SK-MEL-5 (cell line): Measurements from ENCODE around the gene ZFP3. TPM values are rescaled to one million over a fixed set of nuclear protein-coding genes. Genes with fewer than 3 reads are reported as not detected.
"Not testable (repeated sequence)": the region's sequence is repeated elsewhere in the genome, so short reads cannot be mapped to it uniquely, and the experiment has no call there.

Experiments
- DNase-seq: peaks from one replicate; pipeline ENCODE4 v3.0.0-alpha.2; 2016; ENCODE audit warnings: low read depth, low spot score
- in situ Hi-C: cut with HindIII; loops from 2 replicates; pipeline ENCODE4 v1.10.0; 2016; ENCODE audit warnings: low sequenced_read_pairs, high pct_unique_total_duplicates, low pct_unique_long_range_greater_than_20kb
- polyA plus RNA-seq, 2 experiments: library from polyadenylated mRNA; depleted of rRNA; stranded (reverse); fragments of >200 nt; gene quantifications; 2 replicates each; pipeline ENCODE4 v1.2.3, GENCODE V29; 2015
- total RNA-seq: library from RNA; depleted of rRNA; stranded (reverse); fragments of >200 nt; shearing (Covaris generic); gene quantifications from 2 replicates; pipeline ENCODE4 v1.2.3, GENCODE V29; 2014; rRNA removed

The ZFP3 gene
- 0.19 TPM in 1 of 2 replicates, not detected in the other for total RNA-seq
- polyA plus RNA-seq (2015; cell fraction: cytosol; rRNA removed): 0.04 and 0.07 TPM in 2 replicates
- 0.19 and 0.45 TPM in 2 replicates for polyA plus RNA-seq (2015; cell fraction: nucleus; rRNA removed)

DNA sequence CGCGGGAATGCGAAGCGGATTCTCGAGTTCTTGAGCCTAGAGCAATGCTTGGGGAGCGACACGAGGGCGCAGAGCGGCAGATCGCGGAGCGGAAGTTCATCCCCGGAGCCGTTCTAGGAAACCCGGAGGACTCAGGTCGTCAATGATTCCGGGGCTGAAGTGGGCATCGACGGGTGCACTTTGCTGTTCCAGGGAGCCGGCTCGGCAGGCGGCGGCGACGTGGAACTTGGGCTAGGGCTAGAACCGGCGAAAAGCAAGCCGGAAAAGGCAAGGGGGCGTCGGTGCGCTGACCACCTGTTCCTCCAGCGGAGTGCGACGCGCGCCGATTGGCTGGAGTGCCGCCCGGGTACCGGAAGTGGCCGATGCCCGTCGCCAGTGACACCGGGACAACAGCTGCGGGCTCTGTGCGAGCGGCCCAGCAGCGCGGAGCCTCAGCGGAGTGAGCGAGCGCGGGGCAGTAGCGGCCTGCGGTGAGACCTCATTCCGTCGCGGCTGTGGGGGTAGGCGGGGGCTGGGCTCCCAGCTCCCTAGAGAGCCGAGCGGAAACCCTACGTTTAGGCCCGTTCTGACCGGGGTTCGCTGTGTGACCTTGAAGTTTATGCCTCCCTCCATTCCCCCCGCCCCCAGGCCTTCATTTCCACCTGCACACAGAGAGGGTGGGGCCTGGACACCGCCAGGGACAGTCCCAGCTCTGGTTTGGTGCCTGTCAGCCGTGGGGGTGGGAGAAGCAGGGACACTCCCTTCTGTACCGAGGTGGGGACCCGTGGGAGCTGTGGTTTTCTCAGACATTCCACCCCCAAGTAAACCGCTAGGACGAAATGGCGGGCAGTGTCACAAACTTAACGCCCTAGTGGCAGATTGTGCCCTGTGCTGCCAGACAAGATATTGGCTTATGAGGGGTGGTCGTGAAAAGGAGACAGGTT is at the start of gene ZFP3:
Gene ZFP3, plus strand, starts transcription at position 362 of the 923 bp plus-strand sequence. CDS start 13,038 bp downstream, outside the sequence.
- in situ Hi-C loops: no loop called here
- DNase-seq: no peak

DNA sequence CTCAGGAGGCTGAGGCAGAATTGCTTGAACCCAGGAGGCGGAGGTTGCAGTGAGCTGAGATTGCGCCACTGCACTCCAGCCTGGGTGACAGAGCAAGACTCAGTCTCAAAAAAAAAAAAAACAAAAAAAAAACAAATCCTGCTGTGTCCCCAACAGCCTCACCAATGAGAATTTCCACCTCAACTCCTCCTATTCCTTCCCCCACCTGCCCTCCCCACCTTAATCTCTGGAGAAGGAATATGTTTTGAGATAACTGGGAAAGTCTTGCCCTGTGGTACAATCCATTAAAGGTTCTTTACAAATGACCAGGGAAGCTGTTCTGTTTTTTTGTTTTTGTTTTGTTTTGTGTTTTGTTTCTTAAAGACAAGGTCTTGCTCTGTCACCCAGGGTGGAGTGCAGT is 48.1 kb upstream of the ZFP3 start:
- DNase-seq: not testable (repeated sequence)

GRCh38 chr17:5031365-5032082 is 46.7 kb upstream of the ZFP3 start:
- peak; percentile 84 for DNase-seq

More for the DNA sequence above, 48.1 kb upstream of the ZFP3 start:
- in situ Hi-C loops: not testable (repeated sequence)

DNA sequence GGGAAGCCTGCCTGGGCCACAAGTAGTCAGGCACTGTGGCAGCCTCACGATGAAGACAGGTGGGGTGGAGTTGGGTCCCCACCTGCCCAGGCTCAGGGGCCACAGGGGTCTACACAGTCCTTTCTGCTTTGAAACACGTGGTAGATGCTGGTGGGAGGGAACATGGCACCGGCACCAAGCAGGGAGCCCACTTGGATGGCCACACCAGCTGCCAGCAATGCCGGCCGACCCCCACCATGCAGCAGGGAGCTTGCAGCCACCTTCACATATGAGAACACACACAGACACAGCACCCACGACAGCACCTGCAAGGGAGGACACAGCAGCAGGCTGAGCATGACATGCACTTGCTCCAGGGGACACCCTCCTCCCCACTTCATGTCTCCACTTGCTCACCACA is 45.4 kb upstream of the ZFP3 start:
- in situ Hi-C loops: no loop called here
- no peak for DNase-seq

More at GRCh38 chr17:5031365-5032082, 46.7 kb upstream of the ZFP3 start:
- in situ Hi-C loops: no loop called here

DNA sequence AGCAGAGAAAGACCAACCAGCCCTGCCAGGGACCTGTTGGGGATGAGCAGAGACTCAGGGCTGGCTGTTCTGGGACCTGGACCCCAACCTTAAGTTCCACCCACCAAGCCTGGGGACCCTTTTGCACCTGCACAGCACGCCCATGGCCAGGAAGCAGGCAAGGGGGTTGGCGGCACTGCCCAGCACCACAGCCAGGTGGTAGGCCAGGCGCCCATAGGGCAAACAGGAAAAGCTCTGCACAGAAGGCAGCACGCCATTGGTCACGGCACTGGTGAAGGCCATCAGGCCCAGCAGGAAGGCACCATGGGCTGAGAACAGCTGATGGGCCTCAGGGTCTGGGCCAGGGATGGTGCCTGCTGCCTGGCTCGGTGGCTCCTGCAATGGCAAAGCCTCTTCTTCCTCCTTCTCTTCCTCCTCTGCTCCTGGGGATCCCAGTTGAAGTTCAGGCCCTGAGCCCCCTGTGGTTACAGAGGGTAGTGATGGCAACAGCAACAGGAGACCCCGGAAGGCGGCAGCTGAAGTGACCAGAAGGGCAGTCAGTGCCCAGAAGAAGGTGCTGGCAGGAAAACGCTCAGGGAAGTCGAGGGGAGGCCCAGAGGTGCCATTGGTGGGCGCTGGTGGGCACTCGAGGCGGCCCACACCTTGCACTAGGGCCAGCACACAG is 44.8 kb upstream of the ZFP3 start:
- no peak for DNase-seq
- in situ Hi-C loops: no loop called here

DNA sequence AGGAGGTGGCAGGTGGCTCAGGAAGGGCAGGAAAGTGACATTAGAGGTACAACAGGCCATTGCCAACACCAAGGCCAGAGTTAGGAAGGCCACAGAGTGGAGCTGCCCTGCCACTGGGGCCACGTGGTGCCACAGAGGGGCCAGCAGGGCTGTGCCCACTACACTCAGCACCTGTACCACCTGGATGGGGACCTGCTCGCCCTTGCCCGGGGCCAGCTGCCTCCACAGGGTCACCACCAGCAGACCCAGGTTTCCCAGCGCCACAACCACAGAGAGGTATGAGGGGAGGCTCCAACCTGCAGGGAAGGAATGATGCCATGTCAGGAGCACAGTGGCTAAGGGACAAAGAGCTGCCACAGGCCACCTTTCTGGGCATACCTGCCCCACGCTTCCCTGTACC is 44.2 kb upstream of the ZFP3 start:
- in situ Hi-C loops: no loop called here

DNA sequence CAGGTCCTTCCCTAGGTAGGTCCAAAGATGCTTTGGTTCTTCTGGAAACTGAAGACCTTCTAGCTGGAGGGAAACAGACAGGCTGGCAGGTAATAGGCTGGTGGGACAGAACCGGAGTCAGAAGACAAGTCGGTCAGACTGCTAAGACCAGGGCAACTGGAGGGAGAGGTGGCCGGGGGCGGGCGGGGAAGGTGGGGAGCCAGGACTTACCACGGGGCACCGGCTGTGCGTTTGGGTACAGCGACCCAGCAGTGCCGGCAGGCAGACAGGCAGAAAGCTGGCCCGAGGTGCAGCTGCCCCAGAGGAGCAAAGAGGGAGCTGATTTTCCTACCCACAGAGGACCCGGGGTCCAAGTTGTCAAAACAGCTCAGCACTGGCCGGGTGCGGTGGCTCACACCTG is 43.6 kb upstream of the ZFP3 start:
- DNase-seq: no peak
- in situ Hi-C loops: no loop called here

More for the DNA sequence above, 44.2 kb upstream of the ZFP3 start:
- no peak for DNase-seq

DNA sequence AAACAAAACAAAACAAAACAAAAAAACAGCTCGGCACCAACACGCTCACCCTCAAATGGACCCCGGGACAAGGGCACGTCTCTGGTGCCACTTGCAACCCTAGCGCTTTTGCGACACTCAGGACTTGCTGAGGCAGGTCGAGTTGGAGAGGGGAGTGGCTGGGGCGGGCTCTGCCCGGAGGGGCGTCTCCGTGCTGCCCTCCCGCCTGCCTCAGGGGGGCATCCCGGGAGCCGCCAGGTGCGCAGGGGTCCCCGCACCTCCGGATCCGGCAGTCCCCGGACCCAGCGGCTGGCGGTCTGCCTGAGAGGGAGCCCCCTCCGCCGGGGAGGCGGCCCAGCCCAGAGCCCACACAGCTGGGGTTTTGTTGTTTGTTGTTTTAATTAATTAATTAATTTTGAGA is 43.0 kb upstream of the ZFP3 start, which contains the start of gene SLC52A1:
Gene SLC52A1, minus strand, starts transcription at position 112 of the 400 bp plus-strand sequence. CDS start 820 bp downstream, outside the sequence.
- in situ Hi-C loops: no loop called here
- DNase-seq: no peak

GRCh38 chr17:5042157-5043022 is 35.9 kb upstream of the ZFP3 start:
- in situ Hi-C loops: no loop called here
- no peak for DNase-seq

GRCh38 chr17:5043524-5043923 is 34.7 kb upstream of the ZFP3 start:
- in situ Hi-C loops: no loop called here
- no peak for DNase-seq

DNA sequence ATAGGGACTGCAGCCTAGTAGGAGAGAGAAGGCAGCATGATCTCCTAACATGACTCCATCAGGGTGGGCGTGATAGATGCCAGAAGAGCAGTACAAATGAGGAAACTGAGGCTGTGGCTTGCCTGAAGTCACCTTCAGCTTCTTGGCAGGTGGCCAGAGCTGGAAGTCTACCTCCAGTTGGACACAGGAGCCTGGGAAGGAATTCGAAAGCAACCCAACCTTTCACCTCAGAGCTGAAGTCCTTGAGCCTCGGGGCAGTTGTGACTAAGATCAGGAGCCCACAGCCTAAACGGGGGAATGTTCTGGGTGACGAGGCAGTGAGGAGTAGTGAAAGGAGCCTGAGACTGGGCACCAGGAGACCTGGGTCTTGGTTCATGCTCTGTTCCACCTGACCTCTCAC is 33.6 kb upstream of the ZFP3 start:
- no peak for DNase-seq
- in situ Hi-C loops: no loop called here

- in situ Hi-C loops: no loop called here
- no peak for DNase-seq
These were observed 32.8 kb upstream of the ZFP3 start for GRCh38 chr17:5045496-5045895.

GRCh38 chr17:5047446-5047845 is 30.8 kb upstream of the ZFP3 start:
- in situ Hi-C loops: no loop called here
- no peak for DNase-seq

GRCh38 chr17:5049314-5049841 is 28.9 kb upstream of the ZFP3 start:
- in situ Hi-C loops: no loop called here
- DNase-seq: no peak

DNA sequence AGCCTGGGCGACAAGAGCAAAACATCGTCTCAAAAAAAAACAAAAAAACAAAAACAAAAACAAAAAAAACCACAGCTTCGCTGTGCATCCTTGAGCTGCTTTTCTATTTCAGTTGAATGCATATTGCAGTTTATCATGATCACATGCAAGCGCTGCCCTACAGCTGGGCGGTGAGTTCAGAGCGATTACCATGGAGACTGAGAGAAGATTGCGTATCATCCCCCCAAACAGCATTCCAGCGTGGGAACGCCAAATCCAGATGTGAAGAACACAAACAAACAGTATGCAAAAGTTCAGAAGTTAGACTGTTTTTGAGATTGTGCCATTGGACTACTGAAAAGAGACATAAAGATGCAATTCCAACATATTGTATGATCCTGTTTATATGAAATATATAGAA is 28.0 kb upstream of the ZFP3 start:
- no peak for DNase-seq
- in situ Hi-C loops: no loop called here

GRCh38 chr17:5055543-5055942 is 22.7 kb upstream of the ZFP3 start:
- in situ Hi-C loops: no loop called here
- no peak for DNase-seq
